K562 (cell line): ENCODE results near the gene KLK1. TPM values are rescaled to one million over a fixed set of nuclear protein-coding genes. Genes with fewer than 3 reads are reported as not detected.

ENCODE experiments used
- CEBPB ChIP-seq: fragments of 450-650 bp; IDR thresholded peaks from 2 replicates; pipeline ENCODE4 v1.6.1; 2016; ENCODE audit warnings: missing genetic modification characterization, missing compliant biosample characterization
- CHD2 ChIP-seq: IDR thresholded peaks from 2 replicates; pipeline ENCODE4 v1.6.1; 2011; ENCODE audit warnings: low read depth, low read length
- FOXP1 ChIP-seq: sonication (generic); formaldehyde crosslinking; IDR thresholded peaks from 2 replicates; pipeline ENCODE4 v1.8.0; 2022; ENCODE audit warnings: mild to moderate bottlenecking, missing genetic modification reagents
- GABPB1 ChIP-seq: sonication (generic); formaldehyde crosslinking; IDR thresholded peaks from 2 replicates; pipeline ENCODE4 v1.8.0; 2022; ENCODE audit warnings: mild to moderate bottlenecking, missing genetic modification reagents
- LCOR ChIP-seq: sonication (generic); formaldehyde crosslinking; IDR thresholded peaks from 2 replicates; pipeline ENCODE4 v1.8.0; 2022; ENCODE audit warnings: mild to moderate bottlenecking, missing genetic modification reagents
- NONO ChIP-seq, 2 experiments: fragments of 200-400 bp in 1 of 2; fragments of 450-650 bp in 1 of 2; formaldehyde crosslinking in 1 of 2; IDR thresholded peaks; 2 replicates each; pipeline ENCODE4 v1.6.1; 2017; ENCODE audit warnings: low read depth in 2 of 2, mild to moderate bottlenecking in 2 of 2, moderate library complexity in 2 of 2, low read length in 1 of 2
- POLR2A ChIP-seq: fragments of 450-650 bp; conservative IDR thresholded peaks from 2 replicates; pipeline ENCODE4 v1.6.1; 2016
- SOX6 ChIP-seq: fragments of 450-650 bp; IDR thresholded peaks from 2 replicates; pipeline ENCODE4 v1.6.1; 2014; ENCODE audit warnings: mild to moderate bottlenecking
- ZBTB7A ChIP-seq: IDR thresholded peaks from 2 replicates; pipeline ENCODE4 v1.6.1; 2011; ENCODE audit warnings: low read depth, mild to moderate bottlenecking, low read length, moderate library complexity, borderline replicate concordance; ENCODE audit not compliant: control insufficient read depth
- ZEB2 ChIP-seq: fragments of 450-650 bp; IDR thresholded peaks from 2 replicates; pipeline ENCODE4 v1.6.1; 2016
- ZNF239 ChIP-seq: fragments of 250-450 bp; sonication (Bioruptor Pico); IDR thresholded peaks from 2 replicates; pipeline ENCODE4 v1.4.0; 2020; ENCODE audit warnings: mild to moderate bottlenecking
- ZNF583 ChIP-seq: fragments of 250-450 bp; sonication (Bioruptor Pico); IDR thresholded peaks from 2 replicates; pipeline ENCODE4 v1.4.0; 2020
- polyA plus RNA-seq, 8 experiments: library from polyadenylated mRNA; depleted of rRNA in 4 of 8; stranded (reverse) in 5 of 8; unstranded in 3 of 8; fragments of >200 nt; fragmentation: Nextera tagmentation in 2 of 8; fragmentation: Illumina TruSeq in 1 of 8; extraction: Ambion mirVana in 2 of 8; extraction: Trizol in 1 of 8; gene quantifications; 2 replicates each; pipeline versions ENCODE4 v1.2.1 to v1.2.3, GENCODE V29; 2011 to 2014; ENCODE audit warnings: inconsistent platforms in 1 of 8, missing spikeins in 1 of 8
- total RNA-seq, 7 experiments: library from RNA; depleted of rRNA in 6 of 7; stranded (reverse); fragments of >200 nt in 6 of 7; fragmentation: Illumina TruSeq in 2 of 7; extraction: Trizol in 2 of 7; gene quantifications; 2 replicates each; pipeline versions ENCODE4 v1.2.1 to v1.2.3, GENCODE V29; 2011 to 2021; ENCODE audit warnings: low replicate concordance in 1 of 7
- TF ChIP-seq, protein P1 (sequence below): fragments of 450-650 bp; IDR thresholded peaks from 2 replicates; pipeline ENCODE4 v1.7.1; 2018; ENCODE audit warnings: mild to moderate bottlenecking, low read depth; ENCODE audit not compliant: partially characterized antibody
- TF ChIP-seq, protein P2 (sequence below): fragments of 250-450 bp; sonication (Bioruptor Pico); IDR thresholded peaks from 2 replicates; pipeline ENCODE4 v1.9.0; 2021; ENCODE audit warnings: mild to moderate bottlenecking, inconsistent platforms
- TF ChIP-seq, protein P3 (sequence below), 2 experiments: IDR thresholded peaks; 2 replicates each; pipeline ENCODE4 v1.6.1; 2011; ENCODE audit warnings: borderline replicate concordance in 1 of 2, control low read depth in 1 of 2, low read depth in 1 of 2, low read length in 1 of 2, mild to moderate bottlenecking in 1 of 2, mixed read lengths in 1 of 2, moderate library complexity in 1 of 2; ENCODE audit not compliant: insufficient read depth in 1 of 2, insufficient read length in 1 of 2, poor library complexity in 1 of 2, severe bottlenecking in 1 of 2; ENCODE audit errors: extremely low read depth in 1 of 2
- TF ChIP-seq, protein P4 (sequence below): fragments of 450-650 bp; formaldehyde crosslinking; IDR thresholded peaks from 2 replicates; pipeline ENCODE4 v1.4.0; 2020; ENCODE audit warnings: mild to moderate bottlenecking, moderate library complexity
- TF ChIP-seq, protein P5 (sequence below): fragments of 200-400 bp; formaldehyde crosslinking; IDR thresholded peaks from 2 replicates; pipeline ENCODE4 v1.6.1; 2017; ENCODE audit warnings: mild to moderate bottlenecking, low read depth, low read length, moderate library complexity

The KLK1 gene
- total and polyA plus RNA-seq, 9 of the 15 experiments (the other 6 are each of a cell fraction or from before 2014, with no cell fraction given) = 0.87 to 15.4 (median 9.1) TPM

DNA sequence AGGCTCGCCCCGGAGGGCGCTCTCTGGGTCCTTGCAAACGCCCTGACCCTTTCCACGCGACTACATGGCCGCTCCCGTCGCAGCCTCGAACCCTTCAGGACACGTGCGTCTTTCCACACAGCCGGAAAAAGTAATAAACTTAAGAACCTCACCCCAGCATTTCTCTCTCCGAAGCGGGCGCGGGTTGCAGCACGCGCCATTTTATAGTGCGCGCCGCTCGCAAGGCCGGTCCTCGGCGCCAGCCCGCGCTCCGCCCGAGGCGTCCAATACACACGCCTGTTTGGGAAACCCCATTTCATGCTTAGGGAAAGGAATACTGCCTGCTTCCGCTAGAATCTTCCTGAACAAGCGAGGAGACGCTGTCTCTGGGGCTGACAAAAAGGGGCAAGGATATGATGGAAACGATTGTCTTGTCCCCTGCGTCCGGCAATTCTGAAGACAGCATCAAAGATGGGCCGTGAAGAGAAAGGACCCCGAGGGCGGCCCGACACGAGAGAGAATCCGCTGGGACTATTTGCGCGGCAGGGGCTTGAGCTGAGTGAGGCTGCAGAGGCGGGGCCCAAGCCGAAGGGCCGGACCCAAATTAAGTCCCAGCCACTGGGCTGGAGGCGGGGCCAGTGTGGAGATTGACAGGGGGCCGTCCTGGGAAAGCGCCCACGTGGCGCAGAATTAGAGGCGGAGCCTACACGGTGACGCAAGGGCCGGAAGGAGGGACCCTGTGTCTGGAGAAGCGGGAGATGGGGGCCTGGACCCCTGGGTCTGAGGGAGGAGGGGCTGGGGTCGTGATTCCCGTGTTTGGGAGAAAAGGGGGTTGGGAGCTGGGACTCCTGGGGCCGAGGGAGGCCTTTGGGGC is 18.9 kb downstream of the KLK1 start (continued):
- TF ChIP-seq, protein P1, sequence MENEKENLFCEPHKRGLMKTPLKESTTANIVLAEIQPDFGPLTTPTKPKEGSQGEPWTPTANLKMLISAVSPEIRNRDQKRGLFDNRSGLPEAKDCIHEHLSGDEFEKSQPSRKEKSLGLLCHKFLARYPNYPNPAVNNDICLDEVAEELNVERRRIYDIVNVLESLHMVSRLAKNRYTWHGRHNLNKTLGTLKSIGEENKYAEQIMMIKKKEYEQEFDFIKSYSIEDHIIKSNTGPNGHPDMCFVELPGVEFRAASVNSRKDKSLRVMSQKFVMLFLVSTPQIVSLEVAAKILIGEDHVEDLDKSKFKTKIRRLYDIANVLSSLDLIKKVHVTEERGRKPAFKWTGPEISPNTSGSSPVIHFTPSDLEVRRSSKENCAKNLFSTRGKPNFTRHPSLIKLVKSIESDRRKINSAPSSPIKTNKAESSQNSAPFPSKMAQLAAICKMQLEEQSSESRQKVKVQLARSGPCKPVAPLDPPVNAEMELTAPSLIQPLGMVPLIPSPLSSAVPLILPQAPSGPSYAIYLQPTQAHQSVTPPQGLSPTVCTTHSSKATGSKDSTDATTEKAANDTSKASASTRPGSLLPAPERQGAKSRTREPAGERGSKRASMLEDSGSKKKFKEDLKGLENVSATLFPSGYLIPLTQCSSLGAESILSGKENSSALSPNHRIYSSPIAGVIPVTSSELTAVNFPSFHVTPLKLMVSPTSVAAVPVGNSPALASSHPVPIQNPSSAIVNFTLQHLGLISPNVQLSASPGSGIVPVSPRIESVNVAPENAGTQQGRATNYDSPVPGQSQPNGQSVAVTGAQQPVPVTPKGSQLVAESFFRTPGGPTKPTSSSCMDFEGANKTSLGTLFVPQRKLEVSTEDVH = peak; percentile 99
- TF ChIP-seq, protein P2, sequence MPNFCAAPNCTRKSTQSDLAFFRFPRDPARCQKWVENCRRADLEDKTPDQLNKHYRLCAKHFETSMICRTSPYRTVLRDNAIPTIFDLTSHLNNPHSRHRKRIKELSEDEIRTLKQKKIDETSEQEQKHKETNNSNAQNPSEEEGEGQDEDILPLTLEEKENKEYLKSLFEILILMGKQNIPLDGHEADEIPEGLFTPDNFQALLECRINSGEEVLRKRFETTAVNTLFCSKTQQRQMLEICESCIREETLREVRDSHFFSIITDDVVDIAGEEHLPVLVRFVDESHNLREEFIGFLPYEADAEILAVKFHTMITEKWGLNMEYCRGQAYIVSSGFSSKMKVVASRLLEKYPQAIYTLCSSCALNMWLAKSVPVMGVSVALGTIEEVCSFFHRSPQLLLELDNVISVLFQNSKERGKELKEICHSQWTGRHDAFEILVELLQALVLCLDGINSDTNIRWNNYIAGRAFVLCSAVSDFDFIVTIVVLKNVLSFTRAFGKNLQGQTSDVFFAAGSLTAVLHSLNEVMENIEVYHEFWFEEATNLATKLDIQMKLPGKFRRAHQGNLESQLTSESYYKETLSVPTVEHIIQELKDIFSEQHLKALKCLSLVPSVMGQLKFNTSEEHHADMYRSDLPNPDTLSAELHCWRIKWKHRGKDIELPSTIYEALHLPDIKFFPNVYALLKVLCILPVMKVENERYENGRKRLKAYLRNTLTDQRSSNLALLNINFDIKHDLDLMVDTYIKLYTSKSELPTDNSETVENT (CRISPR knock-in tag) = peak; percentile 81; the same call in 1 of the 2 replicates
- TF ChIP-seq, protein P3, sequence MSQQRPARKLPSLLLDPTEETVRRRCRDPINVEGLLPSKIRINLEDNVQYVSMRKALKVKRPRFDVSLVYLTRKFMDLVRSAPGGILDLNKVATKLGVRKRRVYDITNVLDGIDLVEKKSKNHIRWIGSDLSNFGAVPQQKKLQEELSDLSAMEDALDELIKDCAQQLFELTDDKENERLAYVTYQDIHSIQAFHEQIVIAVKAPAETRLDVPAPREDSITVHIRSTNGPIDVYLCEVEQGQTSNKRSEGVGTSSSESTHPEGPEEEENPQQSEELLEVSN (IDR thresholded peaks at IDR 0.05; ENCODE audit: borderline replicate concordance in 1 of 2, extremely low read depth in 1 of 2, insufficient read depth in 1 of 2, insufficient read length in 1 of 2, low read depth in 1 of 2, low read length in 1 of 2, poor library complexity in 1 of 2, severe bottlenecking in 1 of 2) = peak; percentile 48 to 80
- TF ChIP-seq CEBPB = peak; percentile 92
- TF ChIP-seq ZNF239 (CRISPR knock-in tag) = no peak
- TF ChIP-seq ZBTB7A = peak; percentile 90
- peak; percentile 65; the same call in 1 of the 2 replicates for TF ChIP-seq GABPB1 (CRISPR knock-in tag)
- no peak for TF ChIP-seq ZEB2
- TF ChIP-seq POLR2A = peak; percentile 99
- TF ChIP-seq, protein P4, sequence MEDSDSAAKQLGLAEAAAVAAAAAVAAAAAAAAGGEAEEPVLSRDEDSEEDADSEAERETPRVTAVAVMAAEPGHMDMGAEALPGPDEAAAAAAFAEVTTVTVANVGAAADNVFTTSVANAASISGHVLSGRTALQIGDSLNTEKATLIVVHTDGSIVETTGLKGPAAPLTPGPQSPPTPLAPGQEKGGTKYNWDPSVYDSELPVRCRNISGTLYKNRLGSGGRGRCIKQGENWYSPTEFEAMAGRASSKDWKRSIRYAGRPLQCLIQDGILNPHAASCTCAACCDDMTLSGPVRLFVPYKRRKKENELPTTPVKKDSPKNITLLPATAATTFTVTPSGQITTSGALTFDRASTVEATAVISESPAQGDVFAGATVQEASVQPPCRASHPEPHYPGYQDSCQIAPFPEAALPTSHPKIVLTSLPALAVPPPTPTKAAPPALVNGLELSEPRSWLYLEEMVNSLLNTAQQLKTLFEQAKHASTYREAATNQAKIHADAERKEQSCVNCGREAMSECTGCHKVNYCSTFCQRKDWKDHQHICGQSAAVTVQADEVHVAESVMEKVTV (CRISPR knock-in tag) = no peak
- TF ChIP-seq CHD2 = peak; percentile 77
- peak; percentile 84; the same call in 1 of the 2 replicates for TF ChIP-seq LCOR
- 0 out of 2 replicates have a peak, but pooled peaks have one; percentile 59 for TF ChIP-seq ZNF583
- TF ChIP-seq, protein P5, sequence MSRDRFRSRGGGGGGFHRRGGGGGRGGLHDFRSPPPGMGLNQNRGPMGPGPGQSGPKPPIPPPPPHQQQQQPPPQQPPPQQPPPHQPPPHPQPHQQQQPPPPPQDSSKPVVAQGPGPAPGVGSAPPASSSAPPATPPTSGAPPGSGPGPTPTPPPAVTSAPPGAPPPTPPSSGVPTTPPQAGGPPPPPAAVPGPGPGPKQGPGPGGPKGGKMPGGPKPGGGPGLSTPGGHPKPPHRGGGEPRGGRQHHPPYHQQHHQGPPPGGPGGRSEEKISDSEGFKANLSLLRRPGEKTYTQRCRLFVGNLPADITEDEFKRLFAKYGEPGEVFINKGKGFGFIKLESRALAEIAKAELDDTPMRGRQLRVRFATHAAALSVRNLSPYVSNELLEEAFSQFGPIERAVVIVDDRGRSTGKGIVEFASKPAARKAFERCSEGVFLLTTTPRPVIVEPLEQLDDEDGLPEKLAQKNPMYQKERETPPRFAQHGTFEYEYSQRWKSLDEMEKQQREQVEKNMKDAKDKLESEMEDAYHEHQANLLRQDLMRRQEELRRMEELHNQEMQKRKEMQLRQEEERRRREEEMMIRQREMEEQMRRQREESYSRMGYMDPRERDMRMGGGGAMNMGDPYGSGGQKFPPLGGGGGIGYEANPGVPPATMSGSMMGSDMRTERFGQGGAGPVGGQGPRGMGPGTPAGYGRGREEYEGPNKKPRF = no peak
- no peak for TF ChIP-seq FOXP1 (CRISPR knock-in tag)
- TF ChIP-seq NONO (IDR thresholded peaks at IDR 0.05; ENCODE audit: low read depth in 2 of 2, low read length in 1 of 2) = peak; percentile 34 to 60; a peak in 1 of 4 replicates
- TF ChIP-seq SOX6 = peak; percentile 43
